PC-3 (cell line): ENCODE measurements around the gene SHBG. TPM values are rescaled to one million over a fixed set of nuclear protein-coding genes. Genes with fewer than 3 reads are reported as not detected.

ENCODE experiments used
- ATAC-seq: fragments of 200-7000 bp; cut with Tn5 transposase; 2 replicates; pipeline ENCODE4 v1.9.1; 2020; ENCODE audit warnings: mild to moderate bottlenecking, moderate library complexity
- Bru-seq: library from RNA; stranded (reverse); fragments of 400-500 nt; gene quantifications from one replicate; lab custom pipeline; 2021; lab: Mats Ljungman, UMichigan
- BruChase-seq, 2 experiments: library from RNA; stranded (reverse); fragments of 400-500 nt; gene quantifications; one replicate each; lab custom pipeline; 2021; lab: Mats Ljungman, UMichigan
- BruUV-seq: library from RNA; stranded (reverse); fragments of 400-500 nt; replicated peaks from 2 replicates; lab custom pipeline; 2021; lab: Mats Ljungman, UMichigan
- CTCF ChIA-PET: fragments of 300-600 bp; sonication (Branson Sonifier 250); formaldehyde crosslinking; loops from one replicate; lab custom pipeline; 2022; ENCODE audit warnings: antibody characterized with exemption; lab: Charles Lee
- POLR2A ChIA-PET: fragments of 300-600 bp; sonication (Branson Sonifier 250); formaldehyde crosslinking; loops from one replicate; lab custom pipeline; 2022; ENCODE audit warnings: antibody characterized with exemption; ENCODE audit not compliant: unreplicated experiment; lab: Charles Lee
- DNase-seq: peaks from one replicate; pipeline ENCODE4 v3.0.0-alpha.2; 2015
- H2AFZ ChIP-seq: fragments of 300-600 bp; sonication (generic); 2 replicates; pipeline ENCODE4 v1.6.0; 2016; ENCODE audit warnings: antibody characterized with exemption, low read length
- H3F3A ChIP-seq: fragments of 300-600 bp; sonication (generic); one replicate; pipeline ENCODE4 v1.6.0; 2017; ENCODE audit warnings: antibody characterized with exemption, low read length, control low read depth, mild to moderate bottlenecking; ENCODE audit not compliant: unreplicated experiment
- H3K27ac ChIP-seq: fragments of 300-600 bp; sonication (generic); 2 replicates; pipeline ENCODE4 v1.5.1; 2016; ENCODE audit warnings: mild to moderate bottlenecking, low read length
- H3K27me3 ChIP-seq: fragments of 300-600 bp; sonication (generic); 2 replicates; pipeline ENCODE4 v1.6.1; 2016; ENCODE audit warnings: low read length, mixed read lengths
- H3K36me3 ChIP-seq: fragments of 300-600 bp; sonication (generic); 2 replicates; pipeline ENCODE4 v1.6.1; 2016; ENCODE audit warnings: low read depth, mixed run types, low read length, mixed read lengths
- H3K4me1 ChIP-seq: fragments of 300-600 bp; sonication (generic); 2 replicates; pipeline ENCODE4 v1.5.1; 2016; ENCODE audit warnings: low read length; ENCODE audit not compliant: insufficient read depth
- H3K4me2 ChIP-seq: fragments of 300-600 bp; sonication (generic); 2 replicates; pipeline ENCODE4 v1.6.0; 2016; ENCODE audit warnings: low read length
- H3K4me3 ChIP-seq: fragments of 300-600 bp; sonication (generic); 2 replicates; pipeline ENCODE4 v1.5.1; 2016; ENCODE audit warnings: mild to moderate bottlenecking, low read length, mixed read lengths
- H3K79me2 ChIP-seq: fragments of 300-600 bp; sonication (generic); 2 replicates; pipeline ENCODE4 v1.6.1; 2017; ENCODE audit warnings: low read length, mixed read lengths
- H3K9ac ChIP-seq: fragments of 300-600 bp; sonication (generic); 2 replicates; pipeline ENCODE4 v1.6.0; 2016; ENCODE audit warnings: mild to moderate bottlenecking, low read length
- H3K9me2 ChIP-seq: fragments of 300-600 bp; sonication (generic); replicated peaks from 2 replicates; pipeline ENCODE4 v1.6.1; 2016; ENCODE audit warnings: mixed run types, low read length, mixed read lengths
- H3K9me3 ChIP-seq: fragments of 300-600 bp; sonication (generic); 2 replicates; pipeline ENCODE4 v1.6.1; 2016; ENCODE audit warnings: low read length, mixed read lengths
- H4K20me1 ChIP-seq: fragments of 300-600 bp; sonication (generic); 2 replicates; pipeline ENCODE4 v1.6.1; 2016; ENCODE audit warnings: low read length, mixed read lengths
- CTCF ChIP-seq: fragments of 300-600 bp; sonication (generic); conservative IDR thresholded peaks from 2 replicates; pipeline ENCODE4 v1.5.1; 2017; ENCODE audit warnings: antibody characterized with exemption, low read depth, mild to moderate bottlenecking, low read length
- EZH2 ChIP-seq: fragments of 300-600 bp; sonication (generic); IDR thresholded peaks from one replicate; pipeline ENCODE4 v1.6.1; 2017; ENCODE audit warnings: antibody characterized with exemption, mild to moderate bottlenecking, low read length; ENCODE audit not compliant: unreplicated experiment
- EZH2phosphoT487 ChIP-seq: fragments of 300-600 bp; sonication (generic); IDR thresholded peaks from 2 replicates; pipeline ENCODE4 v1.6.1; 2018; ENCODE audit warnings: mild to moderate bottlenecking, antibody characterized with exemption, low read length, borderline replicate concordance
- intact Hi-C: fragments of 100-400 bp; cut with micrococcal nuclease; formaldehyde crosslinking; loops from 2 replicates; pipeline ENCODE4 v1.9.0; 2023
- long read RNA-seq: library from polyadenylated mRNA; unstranded; transcript quantifications from one replicate; pipeline ENCODE4 v2.0.0, GENCODE V29; 2021; ENCODE audit not compliant: unreplicated experiment
- total RNA-seq: library from RNA; depleted of rRNA; stranded (reverse); fragments of >200 nt; gene quantifications from 2 replicates; pipeline ENCODE4 v1.2.3, GENCODE V29; 2014; rRNA removed

Gene SHBG
- not detected in 2 replicates for total RNA-seq
- percentile 20 among the genes with signal in this experiment for Bru-seq, nascent RNA
- BruChase-seq, experiment 1, labeled RNA remaining after a 6-hour chase: percentile 22 among the genes with signal in this experiment
- percentile 17 among the genes with signal in this experiment for BruChase-seq, experiment 2, labeled RNA remaining after a 2-hour chase
- long read RNA-seq, partial matches to known transcripts: 1 of 2 reads
- long read RNA-seq, other reads (novel, unspliced or antisense): 1 of 2 reads

- POLR2A ChIA-PET: no interaction called here
- Histone ChIP-seq H3K9me2 (no peaks in the 10 kb centered on the region), H2AFZ (no peak within 1 kb of the TSS), H4K20me1 (no peaks in the 10 kb centered on the region), H3K27me3 (no peaks in the 10 kb centered on the region), H3K9ac (no peak within 1 kb of the TSS), H3K9me3 (no peaks in the 10 kb centered on the region), H3K36me3 (no peaks in the 10 kb centered on the region), H3K27ac (no peak within 1 kb of the TSS), H3K4me2 (no peak within 1 kb of the TSS), H3F3A (no peaks in the 10 kb centered on the region), H3K4me3 (no peak within 1 kb of the TSS), H3K79me2 (peaks cover 13% of the 10 kb centered on the region), H3K4me1 (no peaks in the 10 kb centered on the region)
- intact Hi-C loops: loop anchor here (5.0 kb wide), 1 partner anchor 57 kb away; the partner anchor contains the start of genes TP53 and WRAP53
- no peak for ATAC-seq
- CTCF ChIA-PET: no interaction called here
- DNase-seq: no peak
- TF ChIP-seq EZH2 (no peak), CTCF (no peak), EZH2phosphoT487 (no peak)
- BruUV-seq: no TSS peak
Measured at GRCh38 chr17:7629939-7630571, at the start of gene SHBG. SHBG (plus strand) TSS chr17:7630135; CDS start chr17:7630173, 38 bp downstream.

GRCh38 chr17:7580604-7581575 is 49.0 kb upstream of the SHBG start:
- Histone ChIP-seq H3K27ac (no peak overlapping the region), H3K4me2 (no peak overlapping the region)
- ATAC-seq: no peak

More at GRCh38 chr17:7580604-7581575, 49.0 kb upstream of the SHBG start:
- peaks cover 48% of the 10 kb centered on the region for H3K4me1 ChIP-seq
- peaks cover 21% of the 10 kb centered on the region for H4K20me1 ChIP-seq
- H3K9me2 ChIP-seq: no peaks in the 10 kb centered on the region
- POLR2A ChIA-PET: no interaction called here
- BruUV-seq: no TSS peak
- no peak for DNase-seq
- H3K27me3 ChIP-seq: no peaks in the 10 kb centered on the region
- intact Hi-C loops: no loop called here
- peaks cover 22% of the 10 kb centered on the region for H3K36me3 ChIP-seq
- no peak overlapping the region for H2AFZ ChIP-seq
- TF ChIP-seq CTCF: no peak
- no peak for TF ChIP-seq EZH2phosphoT487
- no peak for TF ChIP-seq EZH2
- no peak overlapping the region for H3K4me3 ChIP-seq
- H3K9me3 ChIP-seq: no peaks in the 10 kb centered on the region
- peaks cover 55% of the 10 kb centered on the region for H3K79me2 ChIP-seq
- H3K9ac ChIP-seq: no peak overlapping the region
- CTCF ChIA-PET: no interaction called here
- peaks cover 23% of the 10 kb centered on the region for H3F3A ChIP-seq
